Stimulated activated CD8-positive, alpha-beta memory T cell treated with anti-CD3 and anti-CD28 coated beads, Interleukin-4, amount 100 ng/mL, for 4 hours (primary cell): ENCODE results near the gene PIGH.
A peak's percentile ranks its signal among the peaks of the same experiment; 100 is the strongest.

Experiments
- DNase-seq, 2 donors: peaks; one replicate each; pipeline ENCODE4 v3.0.0-alpha.2; 2020; ENCODE audit warnings: low read depth in 2 of 2, low spot score in 1 of 2

The PIGH gene

GRCh38 chr14:67575684-67576083 is 24.4 kb downstream of the PIGH start:
- DNase-seq: no peak

GRCh38 chr14:67574806-67575205 is 25.3 kb downstream of the PIGH start:
- no peak for DNase-seq

DNA sequence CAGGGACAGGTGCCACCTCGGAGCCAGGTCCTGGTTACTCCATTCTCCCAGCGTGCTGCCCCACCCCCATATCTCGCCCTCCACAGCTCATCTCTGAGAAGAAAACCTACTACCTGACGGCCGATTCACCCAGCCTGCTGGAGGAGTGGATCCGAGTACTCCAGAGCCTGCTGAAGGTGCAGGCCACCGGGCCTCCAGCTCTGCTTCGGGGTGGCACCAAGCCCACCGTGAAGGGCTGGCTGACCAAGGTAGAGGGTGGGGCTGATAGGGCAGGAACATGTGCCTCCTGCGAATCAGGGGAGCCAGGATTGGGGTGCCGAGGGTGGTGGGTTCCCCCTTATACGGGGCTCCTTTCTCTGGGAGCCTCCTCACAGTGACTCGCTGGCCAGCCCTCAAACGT is 25.9 kb downstream of the PIGH start:
- no peak for DNase-seq

DNA sequence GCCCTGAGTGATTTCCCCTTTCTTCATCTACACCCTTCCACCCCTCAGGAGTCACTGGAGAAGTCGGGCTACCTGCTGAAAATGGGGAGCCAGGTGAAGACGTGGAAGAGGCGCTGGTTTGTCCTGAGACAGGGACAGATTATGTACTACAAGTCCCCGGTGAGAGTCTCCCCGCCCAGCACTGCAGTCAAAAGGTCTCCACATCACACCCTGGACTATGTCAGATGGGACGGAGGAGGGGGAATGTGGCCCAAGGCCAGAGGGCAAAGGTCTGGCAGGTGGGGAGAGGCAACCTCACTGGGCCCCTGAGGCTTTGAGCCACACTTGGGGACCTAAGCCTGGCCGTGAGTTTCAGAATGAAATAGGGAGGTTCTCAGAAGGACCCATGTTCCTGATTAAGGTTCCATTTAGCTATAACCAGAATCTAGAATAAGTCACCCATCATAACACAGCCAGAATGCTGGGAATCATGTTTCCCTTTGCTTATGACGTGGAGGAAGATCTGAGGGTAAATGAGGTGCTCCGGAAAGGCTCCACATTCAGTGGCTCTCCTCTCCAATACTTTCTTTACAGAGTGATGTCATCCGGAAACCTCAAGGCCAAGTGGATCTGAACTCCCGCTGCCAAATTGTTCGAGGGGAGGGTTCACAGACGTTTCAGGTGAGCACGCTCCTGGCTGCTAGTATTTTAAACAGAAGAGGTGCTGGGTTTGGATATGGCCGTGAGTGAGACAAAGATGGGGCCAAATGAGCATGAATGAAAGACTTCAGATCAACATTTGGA is 26.6 kb downstream of the PIGH start:
- DNase-seq: no peak

GRCh38 chr14:67572608-67573007 is 27.5 kb downstream of the PIGH start:
- no peak for DNase-seq

DNA sequence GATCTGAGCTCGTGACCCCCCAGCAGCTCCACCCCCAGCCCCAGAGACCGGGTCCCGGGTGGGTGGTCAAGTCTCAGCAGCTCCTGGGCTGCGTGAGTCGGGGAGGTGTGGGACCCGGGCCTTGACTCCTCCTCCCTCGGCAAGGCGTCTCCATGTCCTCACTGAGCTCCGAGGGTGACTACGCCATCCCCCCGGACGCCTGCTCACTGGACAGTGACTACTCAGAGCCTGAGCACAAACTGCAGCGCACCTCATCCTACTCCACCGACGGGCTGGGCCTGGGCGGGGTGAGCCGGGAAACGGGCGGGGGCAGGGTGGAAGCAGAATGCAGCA is 28.1 kb downstream of the PIGH start:
- no peak for DNase-seq

- DNase-seq: peak; percentile 27 to 42
Observed at GRCh38 chr14:67571275-67571990, 28.6 kb downstream of the PIGH start.

DNA sequence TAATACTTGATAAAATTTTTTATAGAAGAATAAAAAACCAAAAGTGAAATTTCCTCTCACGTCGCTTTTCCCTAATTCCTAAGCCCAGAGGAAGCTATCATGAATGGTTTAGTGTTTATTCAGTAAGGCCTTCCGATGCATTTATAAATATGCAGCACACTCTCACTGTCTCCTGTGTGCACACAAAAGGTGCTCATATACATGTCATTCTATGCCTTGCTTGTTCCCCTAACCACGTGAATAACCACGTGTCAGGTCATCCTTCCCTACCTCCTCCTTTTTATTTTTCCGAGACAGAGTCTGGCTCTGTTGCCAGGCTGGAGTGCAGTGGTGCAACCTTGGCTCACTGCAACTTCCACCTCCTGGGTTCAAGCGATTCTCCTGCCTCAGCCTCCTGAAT is 29.6 kb downstream of the PIGH start:
- DNase-seq: no peak

- no peak for DNase-seq
Observed at GRCh38 chr14:67569651-67570290, 30.3 kb downstream of the PIGH start.

DNA sequence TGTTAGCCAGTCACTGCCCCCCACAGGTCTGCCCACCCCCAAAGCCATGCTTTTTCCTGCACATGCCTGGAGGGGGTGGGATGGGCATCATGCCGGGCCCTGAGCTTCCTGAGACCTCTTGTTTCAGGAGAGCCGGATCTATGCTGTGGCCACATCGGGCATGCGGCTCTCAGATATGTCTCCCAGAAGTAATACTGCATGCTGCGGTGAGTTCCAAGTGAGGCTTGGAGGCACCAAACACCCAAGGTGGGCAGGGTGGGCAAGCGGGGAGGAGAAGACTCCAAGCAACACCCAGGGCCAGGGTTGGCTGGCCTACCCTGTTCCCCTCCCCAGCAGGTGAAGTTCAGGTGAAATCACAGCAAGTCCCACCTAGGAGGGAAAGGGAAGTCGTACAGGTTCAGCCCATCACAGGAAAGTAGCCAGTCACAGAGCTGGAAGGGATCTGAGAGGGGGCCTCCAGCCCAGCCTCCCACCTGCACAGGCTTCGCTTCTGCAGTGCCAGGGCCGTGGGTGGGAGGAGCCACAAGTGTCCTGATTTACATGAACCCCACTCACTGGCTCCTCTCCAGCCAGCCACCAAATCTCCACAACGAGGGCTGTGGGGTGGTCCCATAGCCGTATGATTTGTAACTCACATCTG is 30.9 kb downstream of the PIGH start:
- no peak for DNase-seq

- DNase-seq: no peak
Observed at GRCh38 chr14:67567654-67568053, 32.4 kb downstream of the PIGH start.

GRCh38 chr14:67566908-67567307 is 33.2 kb downstream of the PIGH start:
- DNase-seq: no peak

- no peak for DNase-seq
Observed at GRCh38 chr14:67564236-67564635, 35.8 kb downstream of the PIGH start.

GRCh38 chr14:67562776-67563150 is 37.3 kb downstream of the PIGH start:
- DNase-seq: no peak

GRCh38 chr14:67562025-67562775 is 37.9 kb downstream of the PIGH start:
- DNase-seq: no peak

- DNase-seq: no peak
Observed at GRCh38 chr14:67559639-67560038, 40.4 kb downstream of the PIGH start.

DNA sequence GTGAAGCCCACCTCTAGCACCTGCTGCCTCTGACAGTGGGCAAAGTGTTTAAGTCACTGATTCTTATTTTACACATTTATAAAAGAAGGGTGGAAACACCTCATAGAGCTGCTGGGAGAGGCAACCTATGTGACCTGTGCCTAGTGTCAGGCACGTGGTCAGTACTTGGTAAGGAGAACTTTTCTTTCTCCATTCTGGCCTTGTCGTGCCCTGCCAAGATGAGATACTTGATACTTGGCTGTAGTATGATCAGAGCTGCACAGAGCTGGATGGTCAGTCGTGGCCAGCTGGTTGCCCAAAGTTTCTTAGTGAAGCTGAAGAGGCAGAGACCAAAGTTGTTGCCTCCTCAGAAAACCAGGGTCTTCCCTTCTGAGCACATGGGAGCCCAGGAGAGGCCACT is 42.4 kb downstream of the PIGH start:
- no peak for DNase-seq

DNA sequence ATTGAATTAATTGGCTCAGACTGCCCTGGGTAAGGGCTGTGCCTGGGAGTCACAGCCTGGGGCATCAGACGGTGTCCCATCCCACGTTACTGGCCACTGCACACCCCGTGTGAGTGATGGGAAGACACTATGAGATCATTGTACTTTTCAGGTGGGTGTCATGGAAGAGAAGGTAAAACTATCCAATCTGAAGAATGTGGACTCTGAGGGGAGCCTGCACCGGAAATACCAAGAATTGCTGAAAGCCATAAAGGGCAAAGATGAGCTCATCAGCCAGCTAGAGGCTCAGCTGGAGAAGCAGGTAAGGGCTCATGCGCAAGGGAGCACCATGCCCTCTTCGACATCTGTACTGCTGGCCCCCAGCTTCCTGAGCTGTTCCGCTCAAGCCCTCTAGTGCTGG is 43.0 kb downstream of the PIGH start:
- no peak for DNase-seq

- DNase-seq: no peak
Observed at GRCh38 chr14:67556671-67557070, 43.4 kb downstream of the PIGH start.

GRCh38 chr14:67555518-67556090 is 44.5 kb downstream of the PIGH start:
- no peak for DNase-seq

- no peak for DNase-seq
Observed at GRCh38 chr14:67554341-67554740, 45.7 kb downstream of the PIGH start.
